HepG2 (cell line): ENCODE measurements around the gene GSDME. TPM values are rescaled to one million over a fixed set of nuclear protein-coding genes. Genes with fewer than 3 reads are reported as not detected.

Experiments
- ATAC-seq: fragments of 200-7000 bp; cut with Tn5 transposase; 3 replicates; pipeline ENCODE4 v1.9.1; 2020; ENCODE audit warnings: mild to moderate bottlenecking, moderate library complexity
- BruUV-seq: library from RNA; stranded (reverse); fragments of 400-500 nt; replicated peaks from 2 replicates; lab custom pipeline; 2021; lab: Mats Ljungman, UMichigan
- CTCF ChIA-PET: fragments of 300-600 bp; formaldehyde crosslinking; extraction: SDS; loops from one replicate; lab custom pipeline; 2021; ENCODE audit warnings: low total read pairs, inconsistent platforms, low intra/inter-chr PET ratio; lab: Yijun Ruan, JAX
- POLR2A ChIA-PET: fragments of 350-600 bp; sonication (Branson Sonifier 250); formaldehyde crosslinking; loops from one replicate; lab custom pipeline; 2020; ENCODE audit warnings: antibody characterized with exemption, inconsistent platforms; lab: Yijun Ruan, JAX
- DNase-seq: peaks from one replicate; pipeline ENCODE4 v3.0.0-alpha.2; 2015; ENCODE audit warnings: low spot score
- FAIRE-seq: peaks from 3 replicates; lab custom pipeline; 2011; peaks lifted over from hg19 to GRCh38; lab: Jason Lieb, UNC
- H2AFZ ChIP-seq: one replicate; pipeline ENCODE4 v1.6.1; 2011; ENCODE audit warnings: low read length, inconsistent platforms
- H3K27ac ChIP-seq: fragments of 300-600 bp; 3 replicates; pipeline ENCODE4 v1.8.0; 2011; ENCODE audit warnings: mixed run types, mild to moderate bottlenecking, mixed read lengths, low read length, inconsistent platforms; ENCODE audit not compliant: insufficient read depth; ENCODE audit errors: extremely low read length
- H3K27me3 ChIP-seq, 2 experiments: fragments of 200-600 bp in 1 of 2; 2 replicates in 1 of 2; 3 replicates in 1 of 2; pipeline versions ENCODE4 v1.6.0 to v1.8.0; 2011; ENCODE audit warnings: low read length in 2 of 2, mild to moderate bottlenecking in 2 of 2, moderate library complexity in 2 of 2, inconsistent platforms in 1 of 2; ENCODE audit not compliant: insufficient read depth in 2 of 2, control insufficient read depth in 1 of 2
- H3K36me3 ChIP-seq, 2 experiments: fragments of 200-600 bp in 1 of 2; replicated peaks in 1 of 2; 2 replicates in 1 of 2; 3 replicates in 1 of 2; pipeline versions ENCODE4 v1.5.1 to v1.8.0; 2011; ENCODE audit warnings: low read length in 2 of 2, inconsistent platforms in 1 of 2; ENCODE audit not compliant: insufficient read depth in 2 of 2, control insufficient read depth in 1 of 2
- H3K4me1 ChIP-seq: 2 replicates; pipeline ENCODE4 v1.5.1; 2012; ENCODE audit warnings: low read length, inconsistent platforms; ENCODE audit not compliant: insufficient read depth
- H3K4me2 ChIP-seq: 2 replicates; pipeline ENCODE4 v1.6.0; 2011; ENCODE audit warnings: low read depth, low read length, inconsistent platforms
- H3K4me3 ChIP-seq, 3 experiments: fragments of 200-600 bp in 1 of 3; sonication (generic), shearing (Covaris generic) in 1 of 3; replicated peaks in 1 of 3; 2 replicates each; pipeline ENCODE4 v1.5.1; 2011 to 2016; ENCODE audit warnings: low read length in 3 of 3, inconsistent platforms in 2 of 3, low read depth in 2 of 3, mild to moderate bottlenecking in 2 of 3, control low read depth in 1 of 3, mixed read lengths in 1 of 3; ENCODE audit not compliant: insufficient read depth in 1 of 3
- H3K79me2 ChIP-seq: one replicate; pipeline ENCODE4 v1.6.1; 2011; ENCODE audit warnings: low read length, inconsistent platforms; ENCODE audit not compliant: insufficient read depth
- H3K9ac ChIP-seq: 2 replicates; pipeline ENCODE4 v1.6.0; 2011; ENCODE audit warnings: mild to moderate bottlenecking, low read depth, low read length, inconsistent platforms; ENCODE audit not compliant: insufficient read depth
- H3K9me3 ChIP-seq: 2 replicates; pipeline ENCODE4 v1.5.1; 2012; ENCODE audit warnings: mild to moderate bottlenecking, low read length
- H4K20me1 ChIP-seq: 2 replicates; pipeline ENCODE4 v1.6.0; 2011; ENCODE audit warnings: inconsistent platforms, mild to moderate bottlenecking, low read length, moderate library complexity; ENCODE audit not compliant: insufficient read depth
- EHMT2 ChIP-seq: fragments of 200-600 bp; sonication (generic); IDR thresholded peaks from 2 replicates; pipeline ENCODE4 v1.7.0; 2017; ENCODE audit warnings: antibody characterized with exemption, low read depth, low read length, borderline replicate concordance
- HMG20B ChIP-seq: conservative IDR thresholded peaks from 2 replicates; pipeline ENCODE4 v1.6.1; 2016; ENCODE audit warnings: missing genetic modification reagents, missing compliant biosample characterization
- HNRNPK ChIP-seq: fragments of 200-400 bp; formaldehyde crosslinking; IDR thresholded peaks from 2 replicates; pipeline ENCODE4 v1.6.1; 2018; ENCODE audit warnings: low read length, low read depth, moderate library complexity, mild to moderate bottlenecking; ENCODE audit not compliant: poor library complexity, severe bottlenecking
- JUN ChIP-seq: sonication (generic); formaldehyde crosslinking; IDR thresholded peaks from 2 replicates; pipeline ENCODE4 v1.4.0; 2020; ENCODE audit warnings: mild to moderate bottlenecking, missing genetic modification reagents
- MEIS2 ChIP-seq: sonication (generic); formaldehyde crosslinking; IDR thresholded peaks from 2 replicates; pipeline ENCODE4 v1.9.0; 2021; ENCODE audit warnings: mild to moderate bottlenecking, missing genetic modification reagents
- TCF7 ChIP-seq: sonication (generic); IDR thresholded peaks from 2 replicates; pipeline ENCODE4 v1.6.1; 2016; ENCODE audit warnings: antibody characterized with exemption, low read depth
- ZFAT ChIP-seq: sonication (generic); formaldehyde crosslinking; conservative IDR thresholded peaks from 2 replicates; pipeline ENCODE4 v1.8.1; 2023; ENCODE audit warnings: missing genetic modification reagents, inconsistent platforms
- ZFY ChIP-seq: sonication (generic); formaldehyde crosslinking; IDR thresholded peaks from 2 replicates; pipeline ENCODE4 v1.4.0; 2020; ENCODE audit warnings: missing genetic modification reagents
- ZNF207 ChIP-seq: fragments of 450-650 bp; IDR thresholded peaks from 2 replicates; pipeline ENCODE4 v1.6.1; 2016; ENCODE audit warnings: antibody characterized with exemption, borderline replicate concordance
- ZNF329 ChIP-seq: sonication (generic); formaldehyde crosslinking; IDR thresholded peaks from 2 replicates; pipeline ENCODE4 v1.9.0; 2021; ENCODE audit warnings: low read depth, mild to moderate bottlenecking, missing genetic modification reagents
- ZNF331 ChIP-seq: sonication (generic); formaldehyde crosslinking; IDR thresholded peaks from 2 replicates; pipeline ENCODE4 v1.4.0; 2020; ENCODE audit warnings: missing genetic modification reagents
- ZNF33B ChIP-seq: sonication (generic); formaldehyde crosslinking; IDR thresholded peaks from 2 replicates; pipeline ENCODE4 v1.5.1; 2020; ENCODE audit warnings: mild to moderate bottlenecking, missing genetic modification reagents
- ZNF512B ChIP-seq: sonication (generic); formaldehyde crosslinking; IDR thresholded peaks from 2 replicates; pipeline ENCODE4 v1.5.1; 2020; ENCODE audit warnings: missing genetic modification reagents, mild to moderate bottlenecking, borderline replicate concordance
- ZNF772 ChIP-seq: sonication (generic); formaldehyde crosslinking; IDR thresholded peaks from 2 replicates; pipeline ENCODE4 v1.5.0; 2020; ENCODE audit warnings: mild to moderate bottlenecking, missing genetic modification reagents
- WGBS: methylation state at CpG from one replicate; pipeline ENCODE4 v1.1.6; 2017; ENCODE audit warnings: low lambda C conversion rate; 5-methylcytosine and 5-hydroxymethylcytosine counted together
- in situ Hi-C: cut with HindIII; loops from 2 replicates; pipeline ENCODE4 v1.10.0; 2017; ENCODE audit warnings: low pct_unique_long_range_greater_than_20kb; ENCODE audit not compliant: extremely low pct_ligation_motif_present
- intact Hi-C: fragments of 100-400 bp; cut with micrococcal nuclease; formaldehyde crosslinking; loops from one replicate; pipeline ENCODE4 v1.10.0; 2022; ENCODE audit not compliant: unreplicated experiment
- polyA plus RNA-seq, 8 experiments: library from polyadenylated mRNA; depleted of rRNA in 3 of 8; stranded (reverse) in 7 of 8; unstranded in 1 of 8; fragments of >200 nt; fragmentation: Illumina TruSeq in 4 of 8; extraction: Trizol in 4 of 8; gene quantifications; 2 replicates each; pipeline versions ENCODE4 v1.2.1 to v1.2.3, GENCODE V29; 2011 to 2016; ENCODE audit warnings: low read depth in 4 of 8, missing spikeins in 1 of 8, mixed read lengths in 1 of 8; ENCODE audit not compliant: insufficient read depth in 1 of 8
- total RNA-seq, 5 experiments: library from RNA; depleted of rRNA; stranded (reverse); fragments of >200 nt; fragmentation: Illumina TruSeq; extraction: Trizol; gene quantifications; 2 replicates each; pipeline ENCODE4 v1.2.3, GENCODE V29; 2016; ENCODE audit warnings: low read depth in 1 of 5

Gene GSDME
- total and polyA plus RNA-seq, 2 of the 13 experiments (the other 11 are each of a cell fraction or from before 2014, with no cell fraction given): 19.2 to 28.2 TPM

- FAIRE-seq (no peak), DNase-seq (no peak), ATAC-seq (no peak)
- POLR2A ChIA-PET: no interaction called here
- CTCF ChIA-PET: no interaction called here
- Histone ChIP-seq H3K4me3 (no peak overlapping the region), H3K9me3 (no peaks in the 10 kb centered on the region), H3K79me2 (peaks cover 4% of the 10 kb centered on the region), H3K27me3 (no peaks in the 10 kb centered on the region), H4K20me1 (no peaks in the 10 kb centered on the region), H2AFZ (no peak overlapping the region), H3K9ac (no peak overlapping the region), H3K27ac (no peak overlapping the region), H3K4me2 (no peak overlapping the region), H3K36me3 (no peaks in the 10 kb centered on the region), H3K4me1 (peaks cover 19% of the 10 kb centered on the region)
- no TSS peak for BruUV-seq
- in situ Hi-C loops: no loop called here
- intact Hi-C loops: no loop called here
- TF ChIP-seq ZNF331 (CRISPR knock-in tag) (peak; percentile 99), HMG20B (CRISPR knock-in tag) (no peak)
- WGBS: 33% methylated on average over 1 of the region's 1 CpG
These were observed 3.7 kb upstream of the GSDME start for GRCh38 chr7:24760968-24761367.

- peak overlapping the region; percentile 94 for H3K4me2 ChIP-seq
- H3K79me2 ChIP-seq: peaks cover 4% of the 10 kb centered on the region
- no peaks in the 10 kb centered on the region for H4K20me1 ChIP-seq
- no peaks in the 10 kb centered on the region for H3K27me3 ChIP-seq
- H2AFZ ChIP-seq: no peak overlapping the region
- intact Hi-C loops (loop anchor here (5.0 kb wide), 1 partner anchor 179 kb away; no protein-coding TSS in a partner anchor), in situ Hi-C loops (no loop called here)
- H3K27ac ChIP-seq: peak overlapping the region; percentile 47
- ChIA-PET POLR2A (interaction anchor here (0.7 to 1.9 kb wide), 2 partner anchors 268 to 368 kb away, joined by 3 to 6 read pairs; partner anchors contain the start of gene CYCS), CTCF (no interaction called here)
- peaks cover 34% of the 10 kb centered on the region for H3K4me1 ChIP-seq
- WGBS: 11% methylated on average over 39 of the region's 54 CpGs
- FAIRE-seq (no peak), ATAC-seq (peak; percentile 65), DNase-seq (peak; percentile 38)
- BruUV-seq: no TSS peak
- H3K9ac ChIP-seq: peak overlapping the region; percentile 86
- no peaks in the 10 kb centered on the region for H3K36me3 ChIP-seq
- H3K9me3 ChIP-seq: no peaks in the 10 kb centered on the region
- peak overlapping the region; percentile 80 to 81 (median 81) for H3K4me3 ChIP-seq
- TF ChIP-seq ZNF33B: no peak
- TF ChIP-seq ZNF772 (CRISPR knock-in tag): no peak
- TF ChIP-seq ZNF329 (CRISPR knock-in tag): 0 out of 2 replicates have a peak, but pooled peaks have one; percentile 18
- TF ChIP-seq ZFY (CRISPR knock-in tag): no peak
- TF ChIP-seq ZFAT (CRISPR knock-in tag): no peak; the same call in 1 of the 2 replicates
- no peak for TF ChIP-seq MEIS2 (CRISPR knock-in tag)
- TF ChIP-seq JUN (CRISPR knock-in tag): no peak
- no peak for TF ChIP-seq ZNF207
- TF ChIP-seq EHMT2: no peak
- TF ChIP-seq ZNF512B (CRISPR knock-in tag): no peak
- TF ChIP-seq TCF7: no peak
- peak; percentile 94 for TF ChIP-seq HNRNPK
These were observed 515 bp downstream of the GSDME start for GRCh38 chr7:24756545-24757352.
